RWPE2 (cell line): ENCODE measurements around the gene ZNF70.

Source experiments
- ATAC-seq: fragments of 200-7000 bp; cut with Tn5 transposase; 3 replicates; pipeline ENCODE4 v1.9.1; 2021; ENCODE audit warnings: low read depth
- DNase-seq: peaks from one replicate; pipeline ENCODE4 v3.0.0-alpha.2; 2020; ENCODE audit warnings: low spot score
- H3K27ac ChIP-seq: fragments of 450-650 bp; 2 replicates; pipeline ENCODE4 v1.5.1; 2017; ENCODE audit warnings: mild to moderate bottlenecking; ENCODE audit not compliant: poor library complexity, severe bottlenecking
- H3K27me3 ChIP-seq: fragments of 250-450 bp; sonication (Bioruptor Pico); 2 replicates; pipeline ENCODE4 v1.5.1; 2021; ENCODE audit warnings: mild to moderate bottlenecking, moderate library complexity; ENCODE audit not compliant: insufficient read depth, poor library complexity, severe bottlenecking
- H3K36me3 ChIP-seq: fragments of 250-450 bp; sonication (Bioruptor Pico); 2 replicates; pipeline ENCODE4 v1.5.1; 2020; ENCODE audit warnings: low read depth, mild to moderate bottlenecking, moderate library complexity
- H3K4me1 ChIP-seq: fragments of 250-450 bp; sonication (Bioruptor Pico); 2 replicates; pipeline ENCODE4 v1.5.1; 2021; ENCODE audit warnings: mild to moderate bottlenecking, moderate library complexity; ENCODE audit not compliant: insufficient read depth, poor library complexity, severe bottlenecking
- H3K4me3 ChIP-seq: fragments of 250-450 bp; sonication (Bioruptor Pico); 2 replicates; pipeline ENCODE4 v1.5.1; 2021; ENCODE audit warnings: mild to moderate bottlenecking, moderate library complexity; ENCODE audit not compliant: severe bottlenecking
- H3K9me3 ChIP-seq: fragments of 250-450 bp; sonication (Bioruptor Pico); 2 replicates; pipeline ENCODE4 v1.5.1; 2021; ENCODE audit warnings: mild to moderate bottlenecking, moderate library complexity; ENCODE audit not compliant: severe bottlenecking
- TF ChIP-seq, protein P1 (sequence below): fragments of 450-650 bp; IDR thresholded peaks from one replicate; pipeline ENCODE4 v1.5.1; 2017; ENCODE audit warnings: mild to moderate bottlenecking, moderate library complexity; ENCODE audit not compliant: poor library complexity, severe bottlenecking

ZNF70 gene

GRCh38 chr22:23751441-23751996 lies 607 bp upstream of the ZNF70 start:
- Histone ChIP-seq H3K4me1 (peaks cover 7% of the 10 kb centered on the region), H3K27me3 (no peaks in the 10 kb centered on the region), H3K9me3 (no peaks in the 10 kb centered on the region), H3K36me3 (no peaks in the 10 kb centered on the region), H3K27ac (peak overlapping the region; percentile 64), H3K4me3 (peak overlapping the region; percentile 64)
- DNase-seq = no peak
- TF ChIP-seq, protein P1, sequence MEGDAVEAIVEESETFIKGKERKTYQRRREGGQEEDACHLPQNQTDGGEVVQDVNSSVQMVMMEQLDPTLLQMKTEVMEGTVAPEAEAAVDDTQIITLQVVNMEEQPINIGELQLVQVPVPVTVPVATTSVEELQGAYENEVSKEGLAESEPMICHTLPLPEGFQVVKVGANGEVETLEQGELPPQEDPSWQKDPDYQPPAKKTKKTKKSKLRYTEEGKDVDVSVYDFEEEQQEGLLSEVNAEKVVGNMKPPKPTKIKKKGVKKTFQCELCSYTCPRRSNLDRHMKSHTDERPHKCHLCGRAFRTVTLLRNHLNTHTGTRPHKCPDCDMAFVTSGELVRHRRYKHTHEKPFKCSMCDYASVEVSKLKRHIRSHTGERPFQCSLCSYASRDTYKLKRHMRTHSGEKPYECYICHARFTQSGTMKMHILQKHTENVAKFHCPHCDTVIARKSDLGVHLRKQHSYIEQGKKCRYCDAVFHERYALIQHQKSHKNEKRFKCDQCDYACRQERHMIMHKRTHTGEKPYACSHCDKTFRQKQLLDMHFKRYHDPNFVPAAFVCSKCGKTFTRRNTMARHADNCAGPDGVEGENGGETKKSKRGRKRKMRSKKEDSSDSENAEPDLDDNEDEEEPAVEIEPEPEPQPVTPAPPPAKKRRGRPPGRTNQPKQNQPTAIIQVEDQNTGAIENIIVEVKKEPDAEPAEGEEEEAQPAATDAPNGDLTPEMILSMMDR = no peak
- no peak for ATAC-seq

DNA sequence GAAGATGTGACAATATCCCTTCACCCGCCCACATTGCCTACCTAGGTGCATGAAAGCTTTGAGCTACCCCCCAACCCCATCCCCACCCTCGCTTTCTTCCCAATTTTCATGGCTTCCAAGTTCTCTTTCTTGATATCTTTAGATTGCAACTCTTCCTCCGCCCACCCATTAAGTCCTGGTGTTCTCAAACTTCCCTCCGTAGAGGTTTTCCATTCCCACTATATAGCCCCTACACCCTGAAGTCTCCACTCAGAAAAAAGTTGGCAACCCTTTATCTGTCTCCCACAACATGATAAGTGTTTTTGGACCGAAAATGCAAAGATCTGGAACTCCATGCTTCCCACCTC lies 572 bp downstream of the ZNF70 start:
- ATAC-seq = peak; percentile 17
- Histone ChIP-seq H3K4me1 (peaks cover 7% of the 10 kb centered on the region), H3K4me3 (peak overlapping the region; percentile 64), H3K27ac (peak overlapping the region; percentile 64), H3K27me3 (no peaks in the 10 kb centered on the region), H3K9me3 (no peaks in the 10 kb centered on the region), H3K36me3 (no peaks in the 10 kb centered on the region)
- TF ChIP-seq, protein P1 = no peak
- DNase-seq = no peak

DNA sequence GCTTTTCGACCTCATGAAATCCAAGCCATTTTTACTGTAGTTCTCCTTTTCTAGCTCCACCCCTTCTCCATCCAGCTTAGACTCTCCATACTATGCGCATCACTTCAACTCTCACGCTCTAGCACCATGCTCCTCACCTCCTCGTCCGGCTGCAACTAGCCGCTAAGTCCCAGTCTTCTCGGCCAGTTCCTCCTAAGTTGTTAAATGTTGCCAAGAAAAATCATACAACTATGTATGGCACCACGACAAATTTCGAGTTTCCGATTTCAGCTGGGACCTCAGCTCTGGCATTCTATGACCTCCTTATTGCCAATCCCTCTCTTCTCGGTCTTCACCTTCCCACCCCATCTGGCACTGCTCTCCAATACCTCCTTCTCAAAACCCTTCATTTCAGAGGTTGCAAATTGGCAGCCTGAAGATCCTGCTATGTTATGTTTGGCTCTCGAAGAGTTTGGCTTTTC lies 1.0 kb downstream of the ZNF70 start:
- H3K4me1 ChIP-seq = peaks cover 7% of the 10 kb centered on the region
- no peak for ATAC-seq
- H3K27me3 ChIP-seq = no peaks in the 10 kb centered on the region
- peak overlapping the region; percentile 64 for H3K4me3 ChIP-seq
- no peaks in the 10 kb centered on the region for H3K9me3 ChIP-seq
- DNase-seq = no peak
- H3K36me3 ChIP-seq = no peaks in the 10 kb centered on the region
- TF ChIP-seq, protein P1 = no peak
- peak overlapping the region; percentile 64 for H3K27ac ChIP-seq

GRCh38 chr22:23745791-23746190 lies 5.1 kb downstream of the ZNF70 start:
- Histone ChIP-seq H3K27ac (no peak overlapping the region), H3K36me3 (0 out of 2 replicates have a peak, but pooled peaks cover 5% of the 10 kb centered on the region), H3K4me1 (peaks cover 5% of the 10 kb centered on the region), H3K9me3 (no peaks in the 10 kb centered on the region), H3K27me3 (no peaks in the 10 kb centered on the region), H3K4me3 (no peak overlapping the region)
- TF ChIP-seq, protein P1 = no peak
- DNase-seq = no peak
- no peak for ATAC-seq

DNA sequence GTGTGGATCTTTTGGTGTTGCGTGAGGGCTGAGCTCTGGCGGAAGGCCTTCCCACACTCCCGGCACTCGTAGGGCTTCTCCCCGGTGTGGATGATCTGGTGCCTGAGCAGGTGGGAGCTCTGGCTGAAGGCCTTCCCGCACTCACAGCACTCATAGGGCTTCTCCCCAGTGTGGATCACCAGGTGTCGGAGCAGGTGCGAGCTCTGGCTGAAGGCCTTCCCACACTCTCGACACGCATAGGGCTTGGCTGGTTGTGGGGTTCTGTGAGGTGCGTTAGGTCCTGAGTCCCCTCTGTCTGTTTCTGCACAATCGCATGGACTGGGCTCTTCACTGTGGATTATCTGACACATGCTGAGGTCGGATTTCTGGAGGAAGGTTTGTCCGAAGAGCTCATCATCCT lies 6.4 kb downstream of the ZNF70 start:
- Histone ChIP-seq H3K36me3 (0 out of 2 replicates have a peak, but pooled peaks cover 5% of the 10 kb centered on the region), H3K27ac (no peak overlapping the region), H3K9me3 (no peaks in the 10 kb centered on the region), H3K27me3 (no peaks in the 10 kb centered on the region), H3K4me1 (no peaks in the 10 kb centered on the region), H3K4me3 (no peak overlapping the region)
- no peak for DNase-seq
- TF ChIP-seq, protein P1 = no peak
- no peak for ATAC-seq
